HAP-1 (cell line): ENCODE data around the gene CPEB1.
"Not testable (repeated sequence)": the region's sequence is repeated elsewhere in the genome, so short reads cannot be mapped to it uniquely, and the experiment has no call there.

Experiments used
- DNase-seq, 2 experiments: peaks; one replicate each; pipeline ENCODE4 v3.0.0-alpha.2; 2016 to 2020; ENCODE audit warnings: low spot score in 2 of 2
- H3K27me3 ChIP-seq: fragments of 250-450 bp; sonication (Bioruptor Pico); 2 replicates; pipeline ENCODE4 v1.5.1; 2020; ENCODE audit warnings: low read depth, mild to moderate bottlenecking, moderate library complexity
- H3K36me3 ChIP-seq: fragments of 250-450 bp; sonication (Bioruptor Pico); replicated peaks from 2 replicates; pipeline ENCODE4 v1.5.1; 2020; ENCODE audit warnings: mild to moderate bottlenecking
- H3K4me1 ChIP-seq: fragments of 250-450 bp; sonication (Bioruptor Pico); 2 replicates; pipeline ENCODE4 v1.5.1; 2020; ENCODE audit warnings: mild to moderate bottlenecking
- H3K4me3 ChIP-seq: fragments of 250-450 bp; sonication (Bioruptor Pico); 2 replicates; pipeline ENCODE4 v1.5.1; 2020; ENCODE audit warnings: mild to moderate bottlenecking, moderate library complexity
- H3K9me3 ChIP-seq: fragments of 250-450 bp; sonication (Bioruptor Pico); 2 replicates; pipeline ENCODE4 v1.5.1; 2020; ENCODE audit warnings: mild to moderate bottlenecking, moderate library complexity
- in situ Hi-C: fragments of 300-500 bp; cut with MboI; formaldehyde crosslinking; loops from 3 replicates; pipeline ENCODE4 v1.14.3; 2020; ENCODE audit warnings: low sequenced_read_pairs, inconsistent platforms, mixed read lengths

Gene CPEB1

DNA sequence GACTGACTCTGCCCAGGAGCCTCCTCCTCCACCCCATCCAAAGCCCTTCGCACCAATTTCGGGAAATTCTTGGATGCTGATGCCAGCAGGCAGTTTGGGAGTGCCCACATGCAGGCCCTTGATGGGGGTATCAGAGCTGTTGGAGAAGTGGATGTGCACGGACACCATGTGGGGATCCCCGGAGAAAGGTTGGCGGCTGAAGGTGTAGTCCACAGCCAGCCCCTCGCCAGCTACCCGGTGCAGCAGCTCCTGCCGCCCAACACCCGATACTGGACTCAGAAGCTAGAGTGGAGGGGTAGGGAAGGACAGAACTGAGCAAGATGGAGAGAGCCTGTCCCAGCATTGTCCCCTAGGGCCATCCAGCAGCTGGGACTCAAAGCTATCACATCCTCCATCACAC lies 15.5 kb upstream of the CPEB1 start:
- DNase-seq = no peak
- Histone ChIP-seq H3K9me3 (no peaks in the 10 kb centered on the region), H3K27me3 (peaks cover 28% of the 10 kb centered on the region), H3K4me3 (no peak overlapping the region), H3K36me3 (no peaks in the 10 kb centered on the region), H3K4me1 (no peaks in the 10 kb centered on the region)
- in situ Hi-C loops = no loop called here

DNA sequence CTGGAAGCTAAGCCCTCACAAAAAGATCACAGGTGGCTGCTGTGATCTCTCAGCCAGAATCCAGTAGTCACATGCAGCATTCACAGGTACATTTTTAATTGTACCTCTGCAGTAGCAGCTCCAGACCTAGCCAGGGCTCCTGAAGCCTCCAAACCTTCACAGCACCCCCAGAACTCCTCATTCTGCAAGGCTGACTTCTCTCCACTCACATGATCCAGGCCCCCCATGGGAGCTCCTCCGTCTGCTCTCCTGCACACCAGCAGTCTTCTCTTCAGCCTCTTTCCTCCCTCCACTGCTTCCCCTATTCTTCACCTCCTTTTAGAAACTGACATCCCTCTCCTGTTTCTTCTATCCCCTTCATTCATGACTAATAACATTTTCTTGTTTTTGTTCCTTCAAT lies 13.2 kb upstream of the CPEB1 start:
- no peaks in the 10 kb centered on the region for H3K4me1 ChIP-seq
- in situ Hi-C loops = no loop called here
- no peaks in the 10 kb centered on the region for H3K36me3 ChIP-seq
- peaks cover 28% of the 10 kb centered on the region for H3K27me3 ChIP-seq
- DNase-seq = no peak
- no peaks in the 10 kb centered on the region for H3K9me3 ChIP-seq
- no peak overlapping the region for H3K4me3 ChIP-seq

- in situ Hi-C loops = no loop called here
- Histone ChIP-seq H3K27me3 (peaks cover 44% of the 10 kb centered on the region), H3K36me3 (no peaks in the 10 kb centered on the region), H3K4me1 (no peaks in the 10 kb centered on the region), H3K4me3 (no peak overlapping the region), H3K9me3 (no peaks in the 10 kb centered on the region)
- DNase-seq = no peak
Observed at GRCh38 chr15:82656641-82657266, 9.6 kb upstream of the CPEB1 start.

DNA sequence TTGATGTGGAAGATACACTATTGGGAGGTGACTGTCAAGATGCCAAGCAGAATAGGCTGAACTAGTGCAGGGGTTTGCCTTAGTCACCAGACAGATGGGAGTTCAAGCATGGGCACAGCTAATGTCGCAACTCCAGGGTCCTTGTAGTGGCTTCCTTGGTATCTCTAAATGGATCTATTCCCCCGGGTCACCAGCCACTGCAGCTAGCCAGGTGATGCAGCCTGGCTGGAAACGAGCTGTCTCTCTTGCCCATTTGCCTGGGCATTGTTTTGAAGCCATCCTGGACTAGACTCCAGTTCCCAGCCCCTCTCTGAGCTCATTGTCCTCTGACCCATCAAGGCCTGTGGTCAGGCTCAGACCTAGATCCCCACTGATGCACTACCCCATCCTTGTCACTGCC lies 8.4 kb upstream of the CPEB1 start:
- no peaks in the 10 kb centered on the region for H3K9me3 ChIP-seq
- DNase-seq = no peak
- H3K27me3 ChIP-seq = peaks cover 41% of the 10 kb centered on the region
- no peak overlapping the region for H3K4me3 ChIP-seq
- H3K36me3 ChIP-seq = no peaks in the 10 kb centered on the region
- in situ Hi-C loops = no loop called here
- H3K4me1 ChIP-seq = no peaks in the 10 kb centered on the region

GRCh38 chr15:82653483-82654168 lies 6.5 kb upstream of the CPEB1 start:
- no peaks in the 10 kb centered on the region for H3K4me1 ChIP-seq
- peaks cover 41% of the 10 kb centered on the region for H3K27me3 ChIP-seq
- H3K36me3 ChIP-seq = no peaks in the 10 kb centered on the region
- DNase-seq = no peak
- no peak overlapping the region for H3K4me3 ChIP-seq
- H3K9me3 ChIP-seq = no peaks in the 10 kb centered on the region
- in situ Hi-C loops = no loop called here

- Histone ChIP-seq H3K27me3 (peaks cover 44% of the 10 kb centered on the region), H3K4me3 (no peak overlapping the region), H3K4me1 (peaks cover 6% of the 10 kb centered on the region), H3K36me3 (no peaks in the 10 kb centered on the region), H3K9me3 (no peaks in the 10 kb centered on the region)
- in situ Hi-C loops = no loop called here
- DNase-seq = no peak
Observed at GRCh38 chr15:82651708-82652107, 4.5 kb upstream of the CPEB1 start.

- Histone ChIP-seq H3K9me3 (no peaks in the 10 kb centered on the region), H3K4me3 (no peak overlapping the region), H3K36me3 (no peaks in the 10 kb centered on the region), H3K4me1 (peaks cover 6% of the 10 kb centered on the region), H3K27me3 (peaks cover 37% of the 10 kb centered on the region)
- in situ Hi-C loops = no loop called here
- no peak for DNase-seq
Observed at GRCh38 chr15:82650046-82650670, 3.0 kb upstream of the CPEB1 start.

DNA sequence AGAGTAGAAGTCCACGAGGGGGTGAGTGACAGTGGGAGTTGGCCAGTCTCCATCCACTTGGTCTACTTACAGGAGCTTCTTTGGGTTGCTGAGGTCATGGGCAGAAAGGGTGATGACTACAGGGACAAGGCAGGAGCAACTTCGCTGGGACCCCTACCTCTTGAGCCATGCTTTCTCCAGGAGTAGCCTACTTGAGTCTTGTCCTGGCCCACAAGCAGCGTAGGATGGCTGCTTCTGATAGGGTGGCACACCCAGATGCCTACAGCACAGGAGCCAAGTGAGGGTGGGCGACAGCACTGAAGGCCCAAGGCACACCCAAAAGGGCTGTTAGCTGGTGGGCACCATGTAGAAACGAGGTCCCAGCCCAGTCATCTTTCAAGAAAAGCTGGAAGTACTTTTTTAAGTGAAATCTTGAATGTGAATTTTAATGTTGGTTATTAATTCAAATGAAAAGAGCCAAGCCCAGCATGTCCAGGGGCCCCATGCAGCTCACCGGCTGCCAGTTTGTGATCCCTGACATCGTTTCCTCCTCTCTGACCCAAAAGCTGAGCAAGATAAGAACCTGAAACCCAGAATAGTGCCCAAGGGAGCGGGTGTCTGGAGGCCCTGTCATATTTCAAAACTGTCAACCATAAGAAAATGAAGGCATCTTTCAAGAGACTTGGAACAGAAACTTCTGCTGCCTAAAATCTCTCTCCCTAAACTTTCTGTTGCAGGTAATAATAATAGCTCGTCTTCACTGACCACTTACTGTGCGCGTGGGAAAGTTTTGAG lies 2.2 kb upstream of the CPEB1 start:
- Histone ChIP-seq H3K9me3 (no peaks in the 10 kb centered on the region), H3K36me3 (no peaks in the 10 kb centered on the region), H3K4me1 (peaks cover 6% of the 10 kb centered on the region), H3K27me3 (peaks cover 31% of the 10 kb centered on the region), H3K4me3 (no peak overlapping the region)
- in situ Hi-C loops = no loop called here
- DNase-seq = no peak

DNA sequence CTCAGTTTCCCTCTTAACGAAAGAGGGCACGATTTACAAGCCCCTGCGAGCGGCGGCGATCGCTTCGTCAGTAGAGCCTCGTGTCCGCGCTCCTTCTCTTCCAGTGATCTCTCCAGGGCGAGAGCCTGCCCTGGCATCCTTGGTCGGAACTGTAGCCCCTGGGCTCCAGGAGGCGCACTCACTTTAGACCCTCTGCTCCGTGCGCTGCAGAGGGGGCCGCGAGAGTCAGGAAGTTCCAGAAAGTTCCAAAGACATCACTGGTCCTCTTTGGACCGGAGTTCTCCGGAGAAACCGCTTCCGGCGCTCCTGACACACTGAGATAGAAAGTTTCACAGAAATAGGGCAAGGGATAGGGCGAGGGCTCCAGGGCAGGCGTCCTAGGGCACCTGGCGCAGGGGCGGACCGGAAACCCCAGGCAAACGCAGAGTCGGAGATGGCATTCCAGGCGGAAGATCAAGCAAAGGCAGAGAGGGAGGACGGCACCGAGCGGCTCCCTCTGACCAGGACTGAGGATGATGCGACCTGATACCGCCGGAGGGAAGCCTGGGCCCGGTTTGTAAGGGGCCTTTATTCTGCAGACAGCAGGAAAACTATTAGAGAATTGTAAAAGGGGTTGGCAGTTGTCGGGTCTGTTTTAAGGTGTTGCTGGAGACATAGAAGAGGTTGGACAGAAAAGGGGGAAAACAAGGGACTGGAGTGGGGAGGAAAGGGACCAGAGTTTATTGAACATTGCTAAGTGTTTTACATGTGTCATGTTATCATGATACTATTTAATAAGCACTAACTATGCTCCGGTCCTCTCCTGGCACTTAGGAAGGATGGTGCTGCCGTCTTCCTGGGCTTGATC lies 1.3 kb upstream of the CPEB1 start:
- Histone ChIP-seq H3K36me3 (no peaks in the 10 kb centered on the region), H3K9me3 (no peaks in the 10 kb centered on the region), H3K27me3 (peaks cover 22% of the 10 kb centered on the region), H3K4me1 (peaks cover 13% of the 10 kb centered on the region), H3K4me3 (peak overlapping the region; percentile 36)
- no peak for DNase-seq
- in situ Hi-C loops = no loop called here

GRCh38 chr15:82647835-82648256 lies 683 bp upstream of the CPEB1 start:
- Histone ChIP-seq H3K4me3 (peak overlapping the region; percentile 36), H3K36me3 (no peaks in the 10 kb centered on the region), H3K27me3 (peaks cover 15% of the 10 kb centered on the region), H3K9me3 (no peaks in the 10 kb centered on the region), H3K4me1 (peaks cover 13% of the 10 kb centered on the region)
- DNase-seq = peak; percentile 31 to 85
- in situ Hi-C loops = no loop called here

- Histone ChIP-seq H3K36me3 (no peaks in the 10 kb centered on the region), H3K4me3 (no peak overlapping the region; the same call in 1 of the 2 replicates), H3K27me3 (peaks cover 3% of the 10 kb centered on the region), H3K4me1 (peaks cover 23% of the 10 kb centered on the region), H3K9me3 (no peaks in the 10 kb centered on the region)
- no peak for DNase-seq
- in situ Hi-C loops = no loop called here
Observed at GRCh38 chr15:82646250-82647044, 716 bp downstream of the CPEB1 start.

DNA sequence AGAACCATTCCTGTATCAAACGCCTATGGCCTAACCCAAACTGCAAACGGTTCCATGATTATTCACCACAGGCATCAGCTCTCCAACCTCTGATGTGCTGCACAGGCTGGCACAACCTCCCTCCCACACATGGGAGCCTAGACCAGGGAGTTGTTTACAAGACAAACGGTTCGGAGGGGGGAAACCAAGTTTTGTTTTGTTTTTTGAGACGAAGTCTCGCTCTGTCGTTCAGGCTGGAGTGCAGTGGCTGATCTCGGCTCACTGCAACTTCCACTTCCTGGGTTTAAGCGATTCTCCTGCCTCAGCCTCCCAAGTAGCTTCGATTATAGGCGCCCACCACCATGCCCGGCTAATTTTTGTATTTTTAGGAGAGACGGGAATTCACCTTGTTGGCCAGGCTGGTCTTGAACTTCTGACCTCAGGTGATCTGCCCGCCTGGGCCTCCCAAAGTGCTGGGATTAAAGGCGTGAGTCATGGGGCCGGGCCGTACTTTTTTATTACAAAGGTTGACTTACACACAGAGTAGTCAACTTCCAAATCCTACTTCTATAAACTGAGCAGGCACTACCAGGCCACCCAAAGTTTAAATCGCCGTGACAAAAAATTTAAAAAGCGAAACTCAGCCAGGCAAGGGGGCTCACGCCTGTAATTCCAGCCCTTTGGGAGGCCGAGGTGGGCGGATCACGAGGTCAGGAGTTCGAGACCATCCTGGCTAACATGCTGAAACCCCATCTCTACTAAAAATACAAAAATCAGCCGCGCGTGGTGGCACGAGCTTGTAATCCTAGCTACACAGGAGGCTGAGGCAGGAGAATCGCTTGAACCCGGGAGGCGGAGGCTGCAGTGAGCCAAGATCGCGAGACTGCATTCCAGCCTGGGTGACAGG lies 2.0 kb downstream of the CPEB1 start:
- in situ Hi-C loops, DNase-seq, H3K27me3 ChIP-seq, H3K4me3 ChIP-seq, H3K9me3 ChIP-seq, H3K36me3 ChIP-seq: not testable (repeated sequence)
- peaks cover 30% of the 10 kb centered on the region for H3K4me1 ChIP-seq
